SU-DHL-6 (cell line): ENCODE results near the gene ANK3.
"Not testable (repeated sequence)": the region's sequence is repeated elsewhere in the genome, so short reads cannot be mapped to it uniquely, and the experiment has no call there.

Source experiments
- H2AFZ ChIP-seq: fragments of 200-600 bp; sonication (generic); 2 replicates; pipeline ENCODE4 v1.6.1; 2014; ENCODE audit warnings: low read depth, mild to moderate bottlenecking, moderate library complexity, mixed read lengths, antibody characterized with exemption, low read length; ENCODE audit not compliant: severe bottlenecking
- H3F3A ChIP-seq: fragments of 200-600 bp; shearing (Covaris generic); 2 replicates; pipeline ENCODE4 v1.6.0; 2016; ENCODE audit warnings: antibody characterized with exemption, mild to moderate bottlenecking; ENCODE audit not compliant: insufficient read depth
- H3K27ac ChIP-seq: fragments of 200-600 bp; sonication (generic); 2 replicates; pipeline ENCODE4 v1.5.1; 2016; ENCODE audit warnings: low read depth, mild to moderate bottlenecking, low read length, moderate library complexity, mixed read lengths
- H3K27me3 ChIP-seq: fragments of 200-600 bp; sonication (generic), shearing (Covaris generic); 2 replicates; pipeline ENCODE4 v1.6.0; 2014; ENCODE audit warnings: mild to moderate bottlenecking, low read length
- H3K36me3 ChIP-seq: fragments of 200-600 bp; sonication (generic); 2 replicates; pipeline ENCODE4 v1.6.1; 2014; ENCODE audit warnings: mild to moderate bottlenecking, low read length, mixed read lengths
- H3K4me2 ChIP-seq: fragments of 300-600, 200-600 bp; shearing (Covaris generic), sonication (generic); 2 replicates; pipeline ENCODE4 v1.6.0; 2014; ENCODE audit warnings: low read length, low read depth, mild to moderate bottlenecking; ENCODE audit not compliant: poor library complexity, severe bottlenecking
- H3K4me3 ChIP-seq: fragments of 200-600 bp; sonication (generic); 2 replicates; pipeline ENCODE4 v1.5.1; 2014; ENCODE audit warnings: antibody characterized with exemption, low read length, mild to moderate bottlenecking, mixed read lengths; ENCODE audit not compliant: insufficient read depth, poor library complexity, severe bottlenecking
- H3K79me2 ChIP-seq: fragments of 200-600 bp; sonication (generic); 2 replicates; pipeline ENCODE4 v1.6.1; 2014; ENCODE audit warnings: mild to moderate bottlenecking, low read length, moderate library complexity; ENCODE audit not compliant: insufficient read depth
- H3K9ac ChIP-seq: fragments of 200-600 bp; sonication (generic); 2 replicates; pipeline ENCODE4 v1.7.0; 2014; ENCODE audit warnings: mild to moderate bottlenecking, low read length
- H3K9me2 ChIP-seq: fragments of 200-600 bp; sonication (generic); replicated peaks from 2 replicates; pipeline ENCODE4 v1.6.1; 2014; ENCODE audit warnings: low read length; ENCODE audit not compliant: insufficient read depth
- H3K9me3 ChIP-seq: fragments of 200-600 bp; sonication (generic); 2 replicates; pipeline ENCODE4 v1.6.1; 2014; ENCODE audit warnings: low read length, mixed read lengths; ENCODE audit not compliant: insufficient read depth
- H4K20me1 ChIP-seq: fragments of 200-600 bp; sonication (generic); 2 replicates; pipeline ENCODE4 v1.6.1; 2014; ENCODE audit warnings: low read depth, mild to moderate bottlenecking, antibody characterized with exemption, low read length, moderate library complexity, mixed read lengths
- EZH2phosphoT487 ChIP-seq: fragments of 200-600 bp; sonication (generic), shearing (Covaris generic); conservative IDR thresholded peaks from 2 replicates; pipeline ENCODE4 v1.6.1; 2018; ENCODE audit warnings: mild to moderate bottlenecking, antibody characterized with exemption, low read length, moderate library complexity, mixed read lengths
- TF ChIP-seq, protein P1 (sequence below): fragments of 200-600 bp; sonication (generic); IDR thresholded peaks from one replicate; pipeline ENCODE4 v1.5.1; 2017; ENCODE audit warnings: antibody characterized with exemption, mild to moderate bottlenecking, low read length, moderate library complexity; ENCODE audit not compliant: insufficient read depth, poor library complexity, severe bottlenecking

The ANK3 gene

GRCh38 chr10:60040014-60040662, 349.5 kb downstream of the ANK3 start:
- H3K27ac ChIP-seq: no peak overlapping the region
- H3K4me3 ChIP-seq: no peak overlapping the region
- H3K79me2 ChIP-seq: no peaks in the 10 kb centered on the region
- H4K20me1 ChIP-seq: no peaks in the 10 kb centered on the region
- no peaks in the 10 kb centered on the region for H3K9me2 ChIP-seq
- no peaks in the 10 kb centered on the region for H3K36me3 ChIP-seq
- no peaks in the 10 kb centered on the region for H3F3A ChIP-seq
- H3K9ac ChIP-seq: no peak overlapping the region
- no peak for TF ChIP-seq EZH2phosphoT487
- TF ChIP-seq, protein P1, sequence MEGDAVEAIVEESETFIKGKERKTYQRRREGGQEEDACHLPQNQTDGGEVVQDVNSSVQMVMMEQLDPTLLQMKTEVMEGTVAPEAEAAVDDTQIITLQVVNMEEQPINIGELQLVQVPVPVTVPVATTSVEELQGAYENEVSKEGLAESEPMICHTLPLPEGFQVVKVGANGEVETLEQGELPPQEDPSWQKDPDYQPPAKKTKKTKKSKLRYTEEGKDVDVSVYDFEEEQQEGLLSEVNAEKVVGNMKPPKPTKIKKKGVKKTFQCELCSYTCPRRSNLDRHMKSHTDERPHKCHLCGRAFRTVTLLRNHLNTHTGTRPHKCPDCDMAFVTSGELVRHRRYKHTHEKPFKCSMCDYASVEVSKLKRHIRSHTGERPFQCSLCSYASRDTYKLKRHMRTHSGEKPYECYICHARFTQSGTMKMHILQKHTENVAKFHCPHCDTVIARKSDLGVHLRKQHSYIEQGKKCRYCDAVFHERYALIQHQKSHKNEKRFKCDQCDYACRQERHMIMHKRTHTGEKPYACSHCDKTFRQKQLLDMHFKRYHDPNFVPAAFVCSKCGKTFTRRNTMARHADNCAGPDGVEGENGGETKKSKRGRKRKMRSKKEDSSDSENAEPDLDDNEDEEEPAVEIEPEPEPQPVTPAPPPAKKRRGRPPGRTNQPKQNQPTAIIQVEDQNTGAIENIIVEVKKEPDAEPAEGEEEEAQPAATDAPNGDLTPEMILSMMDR: no peak
- no peak overlapping the region for H2AFZ ChIP-seq
- no peaks in the 10 kb centered on the region for H3K27me3 ChIP-seq
- H3K9me3 ChIP-seq: no peaks in the 10 kb centered on the region
- H3K4me2 ChIP-seq: no peak overlapping the region

DNA sequence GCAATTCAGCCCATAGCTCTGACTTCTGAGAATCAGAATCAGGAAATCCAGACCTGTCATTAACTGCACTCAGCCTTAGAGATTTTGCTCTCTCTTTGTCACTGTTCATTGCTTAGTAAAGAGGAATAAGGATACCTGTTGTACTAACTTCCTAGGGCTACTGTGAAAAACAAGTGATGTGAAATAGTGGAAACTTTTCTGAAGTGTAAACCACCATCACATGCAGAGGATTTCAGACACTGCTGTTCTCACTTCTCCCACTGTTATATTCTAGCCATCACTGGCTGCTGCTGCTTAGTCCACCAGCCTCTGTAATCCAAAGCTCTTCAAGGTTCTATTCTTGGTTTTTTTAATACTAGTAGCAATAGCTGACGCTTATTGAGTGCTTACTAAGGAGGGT, 353.7 kb downstream of the ANK3 start:
- Histone ChIP-seq H3K9ac (no peak overlapping the region), H4K20me1 (no peaks in the 10 kb centered on the region), H3K4me3 (no peak overlapping the region), H3K27ac (no peak overlapping the region), H3K9me3 (no peaks in the 10 kb centered on the region), H2AFZ (no peak overlapping the region), H3F3A (no peaks in the 10 kb centered on the region), H3K79me2 (no peaks in the 10 kb centered on the region), H3K4me2 (no peak overlapping the region), H3K36me3 (no peaks in the 10 kb centered on the region), H3K9me2 (no peaks in the 10 kb centered on the region), H3K27me3 (no peaks in the 10 kb centered on the region)
- TF ChIP-seq EZH2phosphoT487: no peak
- TF ChIP-seq, protein P1: no peak

DNA sequence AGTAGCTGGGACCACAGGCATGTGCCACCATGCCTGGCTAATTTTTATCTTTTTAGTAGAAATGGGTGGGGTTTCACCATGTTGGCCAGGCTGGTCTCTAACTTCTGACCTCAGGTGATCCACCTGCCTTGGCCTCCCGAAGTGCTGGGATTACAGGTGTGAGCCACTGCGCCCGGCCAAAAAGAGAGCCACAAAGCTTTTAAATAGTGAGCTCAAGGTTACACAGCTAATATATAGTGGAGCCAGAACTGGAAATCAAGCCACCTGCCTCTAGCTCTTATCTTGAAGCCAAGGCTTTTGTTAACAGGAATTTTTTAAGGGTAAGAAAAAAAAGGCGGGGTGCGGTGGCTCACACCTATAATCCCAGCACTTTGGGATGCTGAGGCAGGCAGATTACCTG, 354.3 kb downstream of the ANK3 start:
- not testable (repeated sequence) for H3K9me2 ChIP-seq, H3K4me2 ChIP-seq, H3F3A ChIP-seq, H2AFZ ChIP-seq, H3K27ac ChIP-seq, H3K79me2 ChIP-seq, H3K4me3 ChIP-seq, H3K9me3 ChIP-seq, H3K9ac ChIP-seq, H4K20me1 ChIP-seq, H3K36me3 ChIP-seq, H3K27me3 ChIP-seq

DNA sequence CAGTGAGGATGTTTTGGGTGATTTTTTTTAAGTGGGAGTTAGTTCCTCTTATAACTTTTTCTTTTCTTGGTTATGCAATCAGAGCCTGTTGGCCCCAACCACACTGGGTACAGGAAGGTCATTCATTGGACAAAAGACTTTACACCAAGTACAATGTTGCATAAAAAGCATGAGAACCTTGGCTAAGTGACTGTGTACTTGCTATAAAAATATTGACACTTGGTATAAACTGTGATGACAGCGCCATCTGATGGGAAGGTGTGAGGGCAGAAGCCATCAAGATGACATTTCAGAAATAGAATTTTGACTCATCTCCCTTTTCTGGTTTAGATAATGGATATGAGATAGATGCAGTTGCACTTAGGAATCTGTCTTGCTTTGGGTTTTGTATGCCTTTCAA, 357.0 kb downstream of the ANK3 start:
- H3K9ac ChIP-seq: no peak overlapping the region
- H3K36me3 ChIP-seq: no peaks in the 10 kb centered on the region
- no peak overlapping the region for H3K4me3 ChIP-seq
- H3K79me2 ChIP-seq: no peaks in the 10 kb centered on the region
- no peaks in the 10 kb centered on the region for H3K9me3 ChIP-seq
- no peaks in the 10 kb centered on the region for H3K9me2 ChIP-seq
- H2AFZ ChIP-seq: no peak overlapping the region
- H3K27me3 ChIP-seq: no peaks in the 10 kb centered on the region
- no peak overlapping the region for H3K27ac ChIP-seq
- H3F3A ChIP-seq: no peaks in the 10 kb centered on the region
- no peaks in the 10 kb centered on the region for H4K20me1 ChIP-seq
- H3K4me2 ChIP-seq: no peak overlapping the region
- TF ChIP-seq, protein P1: peak; percentile 63
- TF ChIP-seq EZH2phosphoT487: no peak
